ENCODE data around the gene TVP23A. TPM values are rescaled to one million over a fixed set of nuclear protein-coding genes. Genes with fewer than 3 reads are reported as not detected.

TVP23A gene
- total RNA-seq, 1 experiment from 2014 or later: not detected

DNA sequence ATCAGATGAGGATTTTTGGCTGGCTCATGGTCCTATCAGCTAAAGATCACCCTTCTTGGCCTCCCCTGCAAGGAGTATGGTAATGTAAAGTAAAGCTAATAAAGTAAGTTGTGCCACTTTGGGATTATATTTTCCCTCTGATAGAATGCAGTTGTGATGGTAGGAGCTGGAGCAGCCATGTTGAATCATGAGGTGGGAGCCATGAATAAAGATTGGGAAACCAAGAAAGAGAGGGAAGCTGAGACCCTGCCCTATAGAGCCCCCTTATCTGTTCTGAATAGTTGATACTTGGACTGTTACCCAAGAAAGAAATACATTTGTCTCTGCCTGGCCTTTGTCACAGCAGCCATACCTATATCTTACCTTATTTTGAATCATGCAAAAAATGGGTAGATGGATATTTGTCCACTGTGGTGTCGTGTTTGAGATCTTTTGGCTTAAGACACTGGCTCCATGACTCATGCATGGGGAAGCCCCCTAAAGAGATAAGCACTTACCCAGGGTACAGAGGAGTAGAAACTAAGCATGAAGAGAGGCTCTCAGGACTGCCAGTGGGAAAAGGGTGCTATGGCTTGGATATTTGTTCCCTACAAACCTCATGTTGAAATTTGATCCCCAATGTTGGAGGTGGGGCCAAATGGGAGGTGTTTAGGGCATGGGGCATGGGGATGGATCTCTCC lies 17.7 kb upstream of the TVP23A start:
- H3K27ac Mint-ChIP-seq (ENCODE audit: low read depth, unreplicated experiment): no peak overlapping the region
- no peak for TF ChIP-seq CTCF (IDR thresholded peaks at IDR 0.05; ENCODE audit: unreplicated experiment)

GRCh38 chr16:10835281-10835931 lies 16.8 kb upstream of the TVP23A start:
- H3K36me3 Mint-ChIP-seq (ENCODE audit: insufficient read depth, unreplicated experiment): no peaks in the 10 kb centered on the region
- intact Hi-C loops (cut with micrococcal nuclease): no loop called here
- no peaks in the 10 kb centered on the region for H3K9me3 Mint-ChIP-seq (ENCODE audit: unreplicated experiment)
- peaks cover 2% of the 10 kb centered on the region for H3K27me3 Mint-ChIP-seq (ENCODE audit: insufficient read depth, unreplicated experiment)
- no peak for TF ChIP-seq CTCF (IDR thresholded peaks at IDR 0.05; ENCODE audit: unreplicated experiment)
- no TSS peak for BruUV-seq (replicated peaks)
- ChIA-PET CTCF (no interaction called here), POLR2A (no interaction called here)
- no peak overlapping the region for H3K4me3 Mint-ChIP-seq (ENCODE audit: unreplicated experiment)
- DNase-seq (ENCODE audit: unreplicated experiment): no peak
- H3K4me1 Mint-ChIP-seq (ENCODE audit: insufficient read depth, unreplicated experiment): peaks cover 5% of the 10 kb centered on the region
- H3K27ac Mint-ChIP-seq (ENCODE audit: low read depth, unreplicated experiment): no peak overlapping the region

More for the DNA sequence above, 17.7 kb upstream of the TVP23A start:
- POLR2A ChIA-PET: no interaction called here
- DNase-seq (ENCODE audit: unreplicated experiment): no peak
- peaks cover 11% of the 10 kb centered on the region for H3K27me3 Mint-ChIP-seq (ENCODE audit: insufficient read depth, unreplicated experiment)
- no peaks in the 10 kb centered on the region for H3K36me3 Mint-ChIP-seq (ENCODE audit: insufficient read depth, unreplicated experiment)
- no TSS peak for BruUV-seq (replicated peaks)
- CTCF ChIA-PET: no interaction called here
- H3K4me3 Mint-ChIP-seq (ENCODE audit: unreplicated experiment): no peak overlapping the region
- intact Hi-C loops (cut with micrococcal nuclease): no loop called here
- no peaks in the 10 kb centered on the region for H3K9me3 Mint-ChIP-seq (ENCODE audit: unreplicated experiment)
- H3K4me1 Mint-ChIP-seq (ENCODE audit: insufficient read depth, unreplicated experiment): peaks cover 5% of the 10 kb centered on the region

DNA sequence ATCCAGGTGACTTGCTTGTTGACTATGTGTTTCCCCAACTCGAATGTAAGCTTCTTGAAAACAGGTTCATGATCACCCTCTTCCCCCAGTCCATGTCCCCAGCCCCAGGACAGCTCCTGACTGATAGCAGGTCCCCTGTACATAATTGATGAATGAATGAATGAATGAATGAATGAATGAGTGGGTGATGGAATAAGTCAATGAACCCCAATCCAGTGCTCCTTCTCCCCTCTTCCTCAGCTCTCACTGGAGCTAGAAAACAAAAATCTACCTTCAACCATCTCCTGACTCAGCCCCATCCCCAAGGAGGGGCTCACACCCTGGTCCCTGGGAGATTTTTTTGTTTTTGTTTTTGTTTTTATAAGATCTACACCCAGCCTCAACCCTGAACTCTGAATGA lies 16.2 kb upstream of the TVP23A start:
- intact Hi-C loops (cut with micrococcal nuclease): no loop called here
- ChIA-PET POLR2A (no interaction called here), CTCF (interaction anchor here (0.6 to 1.4 kb wide), 2 partner anchors 84 to 1242 kb away, joined by 3 to 5 read pairs; no protein-coding TSS in a partner anchor)
- peaks cover 6% of the 10 kb centered on the region for H3K4me1 Mint-ChIP-seq (ENCODE audit: insufficient read depth, unreplicated experiment)
- no peak for DNase-seq (ENCODE audit: unreplicated experiment)
- no TSS peak for BruUV-seq (replicated peaks)
- H3K27ac Mint-ChIP-seq (ENCODE audit: low read depth, unreplicated experiment): no peak overlapping the region
- no peaks in the 10 kb centered on the region for H3K27me3 Mint-ChIP-seq (ENCODE audit: insufficient read depth, unreplicated experiment)
- H3K9me3 Mint-ChIP-seq (ENCODE audit: unreplicated experiment): no peaks in the 10 kb centered on the region
- H3K36me3 Mint-ChIP-seq (ENCODE audit: insufficient read depth, unreplicated experiment): no peaks in the 10 kb centered on the region
- no peak overlapping the region for H3K4me3 Mint-ChIP-seq (ENCODE audit: unreplicated experiment)
- TF ChIP-seq CTCF (IDR thresholded peaks at IDR 0.05; ENCODE audit: unreplicated experiment): no peak

GRCh38 chr16:10834130-10834529 lies 15.5 kb upstream of the TVP23A start:
- Mint-ChIP-seq H3K9me3 (ENCODE audit: unreplicated experiment) (no peaks in the 10 kb centered on the region), H3K27me3 (ENCODE audit: insufficient read depth, unreplicated experiment) (no peaks in the 10 kb centered on the region), H3K4me3 (ENCODE audit: unreplicated experiment) (no peak overlapping the region), H3K27ac (ENCODE audit: low read depth, unreplicated experiment) (no peak overlapping the region), H3K36me3 (ENCODE audit: insufficient read depth, unreplicated experiment) (no peaks in the 10 kb centered on the region), H3K4me1 (ENCODE audit: insufficient read depth, unreplicated experiment) (peaks cover 12% of the 10 kb centered on the region)
- no TSS peak for BruUV-seq (replicated peaks)
- no peak for TF ChIP-seq CTCF (IDR thresholded peaks at IDR 0.05; ENCODE audit: unreplicated experiment)
- DNase-seq (ENCODE audit: unreplicated experiment): no peak
- intact Hi-C loops (cut with micrococcal nuclease): no loop called here
- ChIA-PET POLR2A (no interaction called here), CTCF (interaction anchor here (0.5 to 1.4 kb wide), 3 partner anchors 46 to 242 kb away, joined by 3 to 5 read pairs (median 3); no protein-coding TSS in a partner anchor)
